Urinary bladder (tissue), 4 donors: ENCODE measurements around the gene CHCHD3. TPM values are rescaled to one million over a fixed set of nuclear protein-coding genes. Genes with fewer than 3 reads are reported as not detected.

Experiments used
- DNase-seq: peaks from one replicate; pipeline ENCODE4 v3.0.0-alpha.2; 2015; ENCODE audit errors: extremely low spot score
- H3K27ac ChIP-seq: one replicate; pipeline ENCODE4 v1.5.1; 2013; ENCODE audit warnings: low read depth, mild to moderate bottlenecking, moderate library complexity
- H3K36me3 ChIP-seq: one replicate; pipeline ENCODE4 v1.6.1; 2013; ENCODE audit warnings: mild to moderate bottlenecking, moderate library complexity; ENCODE audit not compliant: insufficient read depth
- H3K4me1 ChIP-seq: one replicate; pipeline ENCODE4 v1.6.1; 2013; ENCODE audit warnings: mild to moderate bottlenecking, moderate library complexity; ENCODE audit not compliant: insufficient read depth
- H3K4me3 ChIP-seq: one replicate; pipeline ENCODE4 v1.5.1; 2013; ENCODE audit warnings: low read depth, low read length
- WGBS: extraction: QIAGEN DNeasy Blood & Tissue Kit; methylation state at CpG from one replicate; pipeline ENCODE4 v1.1.7; 2013; 5-methylcytosine and 5-hydroxymethylcytosine counted together
- polyA plus RNA-seq: library from polyadenylated mRNA; stranded (reverse); fragments of 200-250 nt; gene quantifications from one replicate; pipeline ENCODE4 v1.2.3, GENCODE V29; 2013
- total RNA-seq: library from RNA; depleted of rRNA; stranded (reverse); fragments of >200 nt; gene quantifications from one replicate; pipeline ENCODE4 v1.2.3, GENCODE V29; 2014
- donor health status: healthy with polysubstance abuse.
- donor health status: healthy.

CHCHD3 gene
- total and polyA plus RNA-seq, 2 donors: 56.5 to 60.7 TPM

DNA sequence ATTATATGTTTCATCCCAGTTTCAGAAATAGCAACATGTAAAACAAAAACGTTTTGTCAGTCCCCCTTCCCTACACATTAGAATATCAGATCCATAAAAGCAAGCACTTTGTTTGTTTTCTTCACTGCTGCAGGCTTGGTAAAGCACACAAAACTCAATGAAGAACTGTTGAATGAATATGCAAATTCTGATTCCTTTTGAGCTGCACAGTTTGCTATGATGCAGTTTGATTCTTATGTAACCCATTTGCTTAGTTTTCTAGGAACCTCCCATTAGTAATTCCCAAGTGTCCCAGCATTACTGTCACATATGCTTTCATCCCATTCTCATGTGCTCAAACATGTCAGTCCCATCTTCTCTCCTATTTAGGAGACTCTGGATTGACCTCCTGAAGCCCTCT is 26.1 kb upstream of the CHCHD3 start:
- Histone ChIP-seq H3K4me3 (no peak overlapping the region), H3K4me1 (no peaks in the 10 kb centered on the region), H3K36me3 (no peaks in the 10 kb centered on the region), H3K27ac (no peak overlapping the region)
- 34% methylated on average over 1 of the region's 1 CpG for WGBS
- no peak for DNase-seq

DNA sequence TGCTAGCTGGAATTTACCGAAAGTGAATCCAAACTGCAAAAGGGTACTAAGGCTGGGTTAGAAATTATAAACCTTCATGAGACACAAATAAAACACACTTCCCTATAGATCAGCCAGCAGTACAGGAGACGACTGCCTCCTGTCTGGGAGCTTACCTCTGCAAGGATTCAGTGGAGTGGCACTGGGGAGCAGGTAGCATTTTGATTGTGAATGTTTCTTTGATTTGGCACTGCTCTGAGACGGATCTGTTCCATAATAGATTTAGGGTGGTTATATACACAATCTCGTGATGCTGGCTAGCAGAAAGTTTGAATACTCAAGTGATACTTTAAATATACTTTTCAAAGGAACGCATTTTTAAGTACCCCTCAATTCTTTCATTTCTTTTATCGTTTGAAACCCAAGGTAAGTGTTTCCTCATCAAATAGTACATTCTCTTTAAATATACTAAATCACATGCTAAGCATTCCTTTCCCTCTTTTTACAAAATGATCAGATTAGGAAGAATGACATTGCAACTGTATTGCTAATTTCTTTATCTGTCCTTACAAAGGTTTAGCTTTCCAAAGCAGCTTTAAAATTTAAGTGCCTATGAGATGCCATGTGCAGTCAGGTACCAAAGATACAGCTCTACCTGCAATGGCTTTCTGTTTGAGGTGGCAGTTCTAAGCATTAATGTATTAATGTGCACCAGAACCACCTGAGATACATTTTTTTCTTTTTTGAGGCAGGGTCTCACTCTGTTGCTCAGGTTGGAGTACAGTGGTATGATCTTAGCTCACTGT is 20.6 kb upstream of the CHCHD3 start:
- H3K4me3 ChIP-seq: no peak overlapping the region
- DNase-seq: no peak
- no peaks in the 10 kb centered on the region for H3K4me1 ChIP-seq
- H3K36me3 ChIP-seq: no peaks in the 10 kb centered on the region
- no peak overlapping the region for H3K27ac ChIP-seq
- 73% methylated on average over 6 of the region's 6 CpGs for WGBS

DNA sequence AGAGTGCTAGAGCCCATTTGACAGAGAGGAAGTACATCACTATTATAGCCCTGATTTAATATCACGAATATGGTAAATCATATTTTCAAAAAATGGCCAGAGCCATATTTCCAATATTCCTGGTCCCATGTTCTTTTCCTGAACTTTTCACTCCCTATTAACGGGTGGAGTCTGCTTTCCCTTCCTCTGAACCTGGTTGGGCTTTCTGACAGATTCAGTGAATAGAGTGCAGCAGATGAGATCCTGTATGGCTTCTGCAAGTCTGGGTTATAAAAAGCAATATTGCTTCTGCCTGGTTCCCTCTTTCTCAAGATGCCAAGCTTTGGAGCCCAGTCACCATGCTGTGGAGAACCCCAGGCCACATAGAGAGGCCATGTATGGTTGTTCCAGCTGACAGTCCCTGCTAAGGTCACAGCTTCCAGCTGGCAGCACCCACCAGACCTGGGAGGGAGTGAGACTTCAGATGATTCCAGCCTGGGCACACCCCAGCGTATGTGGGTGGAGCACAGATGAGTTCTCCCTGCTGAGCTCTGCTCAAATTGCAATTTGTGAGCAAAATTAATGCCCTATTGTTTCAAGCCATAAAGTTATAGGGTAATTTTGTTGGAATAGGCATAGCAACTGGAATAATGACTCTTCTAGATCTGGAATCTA is 17.9 kb upstream of the CHCHD3 start:
- Histone ChIP-seq H3K36me3 (no peaks in the 10 kb centered on the region), H3K4me3 (no peak overlapping the region)
- 81% methylated on average over 3 of the region's 3 CpGs for WGBS

DNA sequence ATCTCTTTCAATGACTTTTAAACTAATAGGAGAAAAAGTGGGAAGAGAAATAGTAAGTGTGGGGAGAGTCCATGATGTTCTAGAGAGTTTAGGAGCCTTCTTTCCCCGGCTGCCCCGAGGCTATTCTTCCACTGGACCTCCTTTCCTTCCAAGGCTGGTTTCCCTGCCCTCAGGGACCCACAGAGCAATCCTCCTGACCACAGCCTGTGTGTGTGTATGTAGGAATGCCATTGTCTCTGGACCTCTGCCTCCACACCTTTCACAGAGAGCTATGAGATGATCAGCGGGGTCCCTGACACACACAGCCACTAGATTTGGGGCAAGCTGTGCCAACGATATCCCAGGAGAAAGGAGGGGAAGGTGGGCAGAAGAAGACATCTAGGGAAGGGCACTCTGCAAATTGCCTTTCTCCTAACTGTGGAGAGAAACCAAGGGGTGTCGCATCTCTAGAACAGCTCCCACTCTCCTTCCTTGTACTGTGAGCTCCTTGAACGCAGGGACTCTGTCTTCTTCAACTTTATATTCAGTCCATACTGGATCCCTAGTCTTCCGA is 13.3 kb upstream of the CHCHD3 start:
- H3K4me3 ChIP-seq: no peak overlapping the region
- no peaks in the 10 kb centered on the region for H3K36me3 ChIP-seq
- H3K27ac ChIP-seq: no peak overlapping the region
- no peaks in the 10 kb centered on the region for H3K4me1 ChIP-seq
- WGBS: 88% methylated on average over 7 of the region's 7 CpGs
- DNase-seq: no peak

More for the DNA sequence above, 17.9 kb upstream of the CHCHD3 start:
- Histone ChIP-seq H3K27ac (no peak overlapping the region), H3K4me1 (no peaks in the 10 kb centered on the region)
- no peak for DNase-seq

DNA sequence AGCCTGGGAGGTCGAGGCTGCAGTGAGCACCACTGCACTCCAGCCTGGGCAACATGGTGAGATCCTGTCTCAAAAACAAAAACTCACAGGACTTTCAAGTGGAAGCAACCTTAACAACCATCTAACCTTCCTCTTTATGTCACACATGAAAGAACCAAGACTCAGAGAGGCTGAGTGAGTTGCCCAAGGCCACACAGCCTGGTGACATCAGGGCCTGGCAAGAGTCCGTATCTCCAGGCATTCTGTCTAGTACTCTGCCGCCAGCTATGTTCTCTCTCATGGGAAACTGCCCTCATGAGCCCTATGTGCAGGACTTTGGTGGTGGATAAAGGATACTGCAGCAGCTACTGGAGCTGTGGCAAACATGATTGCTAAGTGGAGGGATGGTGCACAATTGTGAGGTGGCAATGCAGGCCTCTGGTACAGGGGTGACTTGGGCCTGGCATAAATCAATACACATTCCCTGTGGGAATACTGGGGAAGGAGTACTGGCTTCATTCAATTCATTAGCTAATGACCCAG is 10.1 kb upstream of the CHCHD3 start:
- no peaks in the 10 kb centered on the region for H3K36me3 ChIP-seq
- H3K4me1 ChIP-seq: no peaks in the 10 kb centered on the region
- WGBS: 95% methylated on average over 3 of the region's 3 CpGs
- no peak for DNase-seq
- H3K27ac ChIP-seq: no peak overlapping the region
- no peak overlapping the region for H3K4me3 ChIP-seq

DNA sequence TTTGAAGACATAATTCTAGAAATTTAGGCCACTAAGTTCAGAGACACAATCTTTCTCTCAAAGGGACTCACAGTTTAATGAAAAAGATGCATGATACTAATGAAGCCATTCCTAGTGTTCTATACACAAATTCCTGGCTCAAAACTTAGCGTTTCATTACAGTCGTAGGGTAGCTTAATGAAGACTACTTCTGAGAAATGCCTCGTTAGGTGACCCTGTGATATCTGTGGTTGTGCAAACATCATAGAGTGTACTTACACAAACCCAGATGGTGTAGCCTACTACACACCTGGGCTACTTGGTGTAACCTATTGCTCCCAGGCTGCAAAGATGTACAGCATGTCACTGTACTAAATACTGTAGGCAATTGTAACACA is 488 bp upstream of the CHCHD3 start:
- WGBS: 94% methylated on average over 3 of the region's 3 CpGs
- H3K27ac ChIP-seq: no peak overlapping the region
- DNase-seq: no peak
- peaks cover 1% of the 10 kb centered on the region for H3K4me1 ChIP-seq
- no peak overlapping the region for H3K4me3 ChIP-seq
- no peaks in the 10 kb centered on the region for H3K36me3 ChIP-seq

DNA sequence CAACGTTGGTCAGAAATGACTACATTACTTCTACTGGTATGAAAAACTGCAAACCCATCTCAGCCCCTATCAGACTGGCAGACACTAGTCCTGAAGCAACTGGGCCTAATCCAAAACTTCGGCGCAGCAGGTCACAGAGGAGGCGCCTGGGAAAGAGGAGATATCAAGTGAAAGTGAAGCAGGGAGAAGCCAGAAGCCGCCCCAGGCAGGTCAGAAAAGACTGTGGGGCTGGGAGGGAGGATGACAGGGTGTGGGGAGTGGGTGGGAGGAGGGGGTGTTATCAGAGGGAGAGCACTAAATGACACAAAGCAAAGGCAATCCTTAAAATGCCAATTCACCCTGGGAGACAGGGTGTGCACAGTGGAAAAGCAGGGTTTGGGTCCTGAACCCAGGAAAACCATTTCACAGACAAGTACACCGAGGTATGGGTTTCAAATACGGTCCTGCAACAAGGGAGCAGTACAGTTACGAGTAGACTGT is 731 bp downstream of the CHCHD3 start:
- no peak overlapping the region for H3K27ac ChIP-seq
- 6% methylated on average over 8 of the region's 8 CpGs for WGBS
- H3K4me1 ChIP-seq: peaks cover 2% of the 10 kb centered on the region
- H3K36me3 ChIP-seq: no peaks in the 10 kb centered on the region
- DNase-seq: no peak
- H3K4me3 ChIP-seq: peak overlapping the region; percentile 84

DNA sequence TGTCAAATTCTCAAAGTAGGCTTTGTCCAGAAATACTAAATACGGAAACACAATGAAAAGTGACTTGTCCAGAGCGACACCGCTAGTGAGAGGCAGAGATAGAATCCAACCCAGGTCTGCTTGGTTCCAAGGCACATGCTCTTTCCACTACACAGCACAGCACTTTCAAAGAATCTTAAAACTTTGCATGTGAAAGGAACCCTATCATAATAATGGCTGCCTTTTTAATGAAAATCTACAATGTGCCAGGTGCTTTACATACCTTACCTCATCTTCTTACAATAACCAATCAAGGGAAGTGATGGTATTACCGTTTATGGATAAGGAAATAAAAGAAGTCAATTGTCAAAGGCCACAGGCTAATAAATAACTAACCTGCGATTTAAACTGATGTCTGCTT is 2.6 kb downstream of the CHCHD3 start:
- Histone ChIP-seq H3K4me3 (no peak overlapping the region), H3K27ac (peak overlapping the region; percentile 10), H3K4me1 (peaks cover 2% of the 10 kb centered on the region), H3K36me3 (no peaks in the 10 kb centered on the region)
- DNase-seq: no peak
- 77% methylated on average over 5 of the region's 5 CpGs for WGBS

DNA sequence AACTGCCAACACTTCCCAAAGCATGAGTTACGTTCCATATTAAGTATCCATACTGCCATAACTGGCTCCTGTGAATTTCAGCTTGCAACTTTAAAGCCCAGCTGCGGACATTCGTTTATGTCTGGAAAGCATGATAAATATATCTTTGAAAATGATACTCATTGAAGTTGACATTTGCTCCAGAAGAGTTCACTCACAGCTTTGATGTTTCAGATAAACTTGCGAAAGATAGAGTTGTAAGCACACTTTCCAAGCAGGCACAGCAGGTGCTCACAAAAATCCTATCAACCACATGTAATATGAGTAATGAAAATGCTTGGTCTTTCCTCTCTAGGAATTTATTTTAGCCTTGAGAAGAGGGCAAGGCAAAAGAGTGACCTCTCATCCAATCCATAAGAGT is 4.5 kb downstream of the CHCHD3 start:
- Histone ChIP-seq H3K4me1 (peaks cover 2% of the 10 kb centered on the region), H3K27ac (no peak overlapping the region), H3K36me3 (no peaks in the 10 kb centered on the region), H3K4me3 (no peak overlapping the region)
- 66% methylated on average over 4 of the region's 4 CpGs for WGBS
- no peak for DNase-seq

DNA sequence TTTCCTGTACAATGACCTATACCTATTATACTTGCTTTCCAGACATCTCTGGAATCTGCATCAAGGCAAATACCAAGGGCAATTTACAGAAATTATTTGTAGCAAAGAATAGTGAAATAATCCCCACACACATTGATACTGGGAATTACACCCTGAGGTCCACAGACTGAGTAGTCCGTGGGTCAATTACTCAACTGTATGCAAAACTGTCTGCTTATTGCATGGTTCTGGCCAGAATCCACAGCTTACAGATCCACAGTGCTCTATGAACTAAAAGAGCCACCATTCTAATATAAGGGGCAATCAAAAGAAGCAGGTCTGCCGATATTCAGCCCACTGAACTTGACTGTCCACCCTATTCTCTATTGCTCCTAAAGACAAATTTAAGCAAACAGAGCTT is 5.7 kb downstream of the CHCHD3 start:
- Histone ChIP-seq H3K36me3 (no peaks in the 10 kb centered on the region), H3K4me1 (peaks cover 2% of the 10 kb centered on the region), H3K27ac (no peak overlapping the region), H3K4me3 (no peak overlapping the region)
- 87% methylated on average over 2 of the region's 2 CpGs for WGBS
- no peak for DNase-seq

DNA sequence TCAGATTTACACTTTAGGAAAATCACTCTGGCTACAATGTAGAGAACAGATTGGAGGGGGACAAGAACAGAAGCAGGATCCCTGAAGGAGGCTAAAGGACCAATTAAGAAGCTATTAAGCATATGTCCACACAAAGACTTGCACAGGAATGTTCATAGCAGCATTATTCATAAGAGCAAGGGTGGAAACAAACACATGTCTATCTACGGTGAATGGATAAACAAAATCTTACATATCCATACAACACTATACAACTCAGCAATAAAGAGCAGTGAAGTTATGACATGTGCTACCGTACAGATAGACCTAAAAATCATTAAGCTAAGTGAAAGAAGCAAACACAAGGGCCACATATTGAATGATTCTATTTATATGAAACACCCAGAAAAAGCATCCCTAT is 10.4 kb downstream of the CHCHD3 start:
- H3K36me3 ChIP-seq: peaks cover 6% of the 10 kb centered on the region
- H3K4me1 ChIP-seq: no peaks in the 10 kb centered on the region
- no peak overlapping the region for H3K4me3 ChIP-seq
- no peak overlapping the region for H3K27ac ChIP-seq
- 91% methylated on average over 2 of the region's 2 CpGs for WGBS
- DNase-seq: no peak

DNA sequence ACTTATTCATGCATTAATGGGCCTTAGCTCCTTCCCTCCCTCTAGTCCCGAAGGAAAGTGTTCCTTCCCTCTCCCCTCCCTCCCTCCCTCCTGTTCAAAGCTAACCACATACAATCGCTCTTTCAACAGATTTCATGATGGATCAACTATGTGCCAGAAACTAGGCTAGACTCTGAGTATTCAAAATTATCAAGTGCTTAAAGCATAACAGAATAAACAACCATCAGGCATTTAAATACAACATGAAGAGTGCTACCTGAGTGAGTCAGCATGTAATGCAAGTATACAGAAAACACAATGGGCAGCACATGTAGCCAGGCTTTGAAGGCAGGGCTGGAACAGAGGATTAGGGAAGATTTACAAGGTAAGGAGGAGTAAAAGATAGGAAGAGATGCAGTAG is 11.3 kb downstream of the CHCHD3 start:
- DNase-seq: no peak
- Histone ChIP-seq H3K36me3 (peaks cover 6% of the 10 kb centered on the region), H3K27ac (no peak overlapping the region), H3K4me1 (no peaks in the 10 kb centered on the region), H3K4me3 (no peak overlapping the region)
- WGBS: 42% methylated on average over 2 of the region's 2 CpGs

DNA sequence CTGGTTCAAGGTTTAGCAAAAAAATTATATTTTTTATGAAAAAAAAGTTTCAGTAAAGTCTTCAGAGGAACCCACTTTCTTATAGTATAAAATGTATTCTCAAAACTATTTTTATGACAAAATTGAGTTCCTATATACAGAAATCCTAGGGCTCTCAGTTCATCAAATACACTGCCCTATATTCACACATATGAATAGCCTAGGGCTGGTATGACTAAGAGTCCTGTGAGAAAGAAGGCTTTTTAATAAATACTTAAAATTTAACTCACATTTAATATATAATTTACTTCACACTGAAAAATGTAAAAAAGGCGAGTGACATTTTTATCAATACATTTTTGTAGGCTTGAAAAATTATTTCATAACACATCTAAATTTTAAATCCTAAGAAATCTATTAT is 16.6 kb downstream of the CHCHD3 start:
- no peak overlapping the region for H3K27ac ChIP-seq
- H3K4me3 ChIP-seq: no peak overlapping the region
- WGBS: 97% methylated on average over 1 of the region's 1 CpG
- DNase-seq: no peak
- no peaks in the 10 kb centered on the region for H3K4me1 ChIP-seq
- peaks cover 6% of the 10 kb centered on the region for H3K36me3 ChIP-seq
